SK-N-SH (cell line): ENCODE data around the gene FKBP2.

Source experiments
- CTCF ChIP-seq: fragments of 200-600 bp; sonication (generic); IDR thresholded peaks from 2 replicates; pipeline ENCODE4 v1.6.1; 2017; ENCODE audit warnings: antibody characterized with exemption, mild to moderate bottlenecking, moderate library complexity
- FOXM1 ChIP-seq: IDR thresholded peaks from 2 replicates; pipeline ENCODE4 v1.4.0; 2012; ENCODE audit warnings: low read depth, mild to moderate bottlenecking
- POLR2AphosphoS5 ChIP-seq: IDR thresholded peaks from 2 replicates; pipeline ENCODE4 v1.6.1; 2012; ENCODE audit warnings: low read depth, low read length
- RAD21 ChIP-seq: IDR thresholded peaks from 2 replicates; pipeline ENCODE4 v1.6.1; 2012; ENCODE audit warnings: mild to moderate bottlenecking, low read length
- RCOR1 ChIP-seq: fragments of 150-350 bp; IDR thresholded peaks from 2 replicates; pipeline ENCODE4 v1.6.1; 2017; ENCODE audit warnings: antibody characterized with exemption, low read length
- SIN3A ChIP-seq: IDR thresholded peaks from 2 replicates; pipeline ENCODE4 v1.6.1; 2012; ENCODE audit warnings: low read depth, mild to moderate bottlenecking, low read length, moderate library complexity, borderline replicate concordance

- TF ChIP-seq CTCF (no peak), FOXM1 (no peak), RCOR1 (no peak), RAD21 (no peak), SIN3A (no peak), POLR2AphosphoS5 (no peak)
Observed at GRCh38 chr11:64204080-64204440, 36.8 kb upstream of the FKBP2 start.
